ENCODE results near the gene FAM3C. TPM values are rescaled to one million over a fixed set of nuclear protein-coding genes. Genes with fewer than 3 reads are reported as not detected.

FAM3C gene
- total and polyA plus RNA-seq, 2 of the 8 experiments (the other 6 are each of a cell fraction or from before 2014, with no cell fraction given): 27.0 to 77.7 TPM

- H4K91ac ChIP-seq (replicated peaks; ENCODE audit: insufficient read length, low read length): no peak overlapping the region
- WGBS, 2 experiments (ENCODE audit: extremely low coverage in 1 of 2, insufficient coverage in 1 of 2, insufficient read length in 1 of 2, insufficient replicate concordance in 2 of 2, low coverage in 1 of 2, low lambda C conversion rate in 2 of 2, missing lambda C conversion rate in 1 of 2): 52% methylated on average over 3 of the region's 3 CpGs; no CpG with 5 or more reads in 1 of the 2 experiments
- CTCF ChIA-PET (ENCODE audit: partially characterized antibody): interaction anchor here (0.7 to 2.0 kb wide), 5 partner anchors 13 to 28 kb away, joined by 3 to 5 read pairs (median 3); no protein-coding TSS in a partner anchor
Observed at GRCh38 chr7:121420976-121421375, 24.9 kb upstream of the FAM3C start.

More at GRCh38 chr7:121420976-121421375, 24.9 kb upstream of the FAM3C start:
- Histone ChIP-seq H4K8ac (ENCODE audit: extremely low read depth, insufficient read depth, low read length) (no peak overlapping the region), H4K5ac (ENCODE audit: insufficient read length, low read depth, low read length) (no peak overlapping the region), H2BK5ac (ENCODE audit: low read depth, low read length) (no peak overlapping the region), H3K18ac (ENCODE audit: extremely low read depth, low read length) (no peak overlapping the region), H3K79me2 (ENCODE audit: control insufficient read depth in 1 of 2, insufficient read depth in 2 of 2, low read length in 2 of 2) (no peaks in the 10 kb centered on the region), H3K4ac (replicated peaks; ENCODE audit: insufficient read length, low read depth, low read length) (no peak overlapping the region), H3K79me1 (ENCODE audit: low read depth, low read length) (no peaks in the 10 kb centered on the region), H2BK120ac (replicated peaks; ENCODE audit: low read depth, low read length) (no peak overlapping the region), H3K4me2 (ENCODE audit: insufficient read depth in 1 of 2, low read depth in 2 of 2, low read length in 2 of 2) (no peak overlapping the region), H2BK15ac (ENCODE audit: low read length) (no peak overlapping the region), H3K36me3 (ENCODE audit: control insufficient read depth in 2 of 4, insufficient read depth in 4 of 4, low read length in 3 of 4) (no peaks in the 10 kb centered on the region), H3K9ac (replicated peaks in 1 of 4; ENCODE audit: extremely low read depth in 1 of 4, low read depth in 3 of 4, low read length in 3 of 4) (no peak overlapping the region), H2AFZ (ENCODE audit: low read length) (no peak overlapping the region), H2BK12ac (ENCODE audit: low read depth, low read length) (no peak overlapping the region), H3K27me3 (replicated peaks in 1 of 4; ENCODE audit: control insufficient read depth in 3 of 4, extremely low read depth in 1 of 4, insufficient read depth in 3 of 4, low read length in 3 of 4) (no peaks in the 10 kb centered on the region), H3K9me3 (ENCODE audit: insufficient read depth in 2 of 2, low read depth in 1 of 2, low read length in 1 of 2) (no peaks in the 10 kb centered on the region), H3K23ac (ENCODE audit: insufficient read length) (no peak overlapping the region), H3K56ac (replicated peaks; ENCODE audit: insufficient read length, low read depth, low read length) (no peak overlapping the region), H3K4me3 (ENCODE audit: extremely low read depth in 1 of 4, insufficient read depth in 2 of 4, low read depth in 3 of 4, low read length in 4 of 4) (no peak overlapping the region), H2AK5ac (ENCODE audit: low read depth, low read length) (no peak overlapping the region), H3K23me2 (ENCODE audit: low read depth, low read length) (no peaks in the 10 kb centered on the region; the same call in 1 of the 2 replicates), H2BK20ac (ENCODE audit: low read length) (no peak overlapping the region), H3K4me1 (replicated peaks in 1 of 4; ENCODE audit: control insufficient read depth in 3 of 4, insufficient read depth in 4 of 4, low read length in 3 of 4) (no peaks in the 10 kb centered on the region), H3K27ac (ENCODE audit: low read depth, low read length) (no peak overlapping the region), H4K20me1 (replicated peaks in 1 of 2; ENCODE audit: control insufficient read depth in 1 of 2, insufficient read depth in 2 of 2, low read length in 2 of 2) (no peaks in the 10 kb centered on the region), H3K14ac (ENCODE audit: insufficient read length) (no peak overlapping the region)
- no peak for FAIRE-seq
- TF ChIP-seq POLR2AphosphoS5 (IDR thresholded peaks at IDR 0.05; ENCODE audit: low read depth, low read length) (no peak), JUND (IDR thresholded peaks at IDR 0.05; ENCODE audit: low read length) (no peak), CBX5 (IDR thresholded peaks at IDR 0.05; ENCODE audit: low read depth, low read length) (no peak), NRF1 (IDR thresholded peaks at IDR 0.05; ENCODE audit: low read depth, low read length) (no peak)
- DNase-seq (ENCODE audit: low read depth in 1 of 2, low spot score in 2 of 2): no peak
- POLR2A ChIA-PET (ENCODE audit: partially characterized antibody): no interaction called here
